Neural progenitor cell (in vitro differentiated cells): ENCODE results near the gene PPFIA4.

Source experiments
- EZH2 ChIP-seq: fragments of 200-600 bp; sonication (generic); IDR thresholded peaks from 2 replicates; pipeline ENCODE4 v1.6.1; 2017; ENCODE audit warnings: antibody characterized with exemption, mild to moderate bottlenecking, moderate library complexity
- EZH2phosphoT487 ChIP-seq: fragments of 200-600 bp; sonication (generic); IDR thresholded peaks from 2 replicates; pipeline ENCODE4 v1.6.1; 2017; ENCODE audit warnings: antibody characterized with exemption
- TF ChIP-seq, protein P1 (sequence below): fragments of 200-600 bp; sonication (generic); IDR thresholded peaks from 2 replicates; pipeline ENCODE4 v1.5.1; 2017; ENCODE audit warnings: antibody characterized with exemption, mild to moderate bottlenecking

DNA sequence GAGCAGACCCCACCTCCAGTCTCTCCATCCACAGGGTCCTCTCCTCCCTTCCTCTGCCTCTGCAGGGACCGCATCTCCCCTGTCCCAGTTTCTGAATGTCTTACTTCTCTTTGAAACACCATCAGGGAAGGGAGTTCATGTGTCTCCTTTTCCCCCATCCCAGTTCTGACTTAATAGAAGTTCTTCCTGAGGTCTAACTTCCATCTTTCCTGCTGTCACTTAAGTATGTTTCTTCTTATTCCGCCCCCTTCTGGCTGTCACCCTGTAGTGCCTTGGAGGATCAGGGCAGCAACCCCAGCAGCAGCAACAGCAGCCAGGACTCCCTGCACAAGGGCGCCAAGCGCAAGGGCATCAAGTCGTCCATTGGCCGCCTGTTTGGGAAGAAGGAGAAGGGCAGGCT, 30.2 kb downstream of the PPFIA4 start:
- TF ChIP-seq, protein P1, sequence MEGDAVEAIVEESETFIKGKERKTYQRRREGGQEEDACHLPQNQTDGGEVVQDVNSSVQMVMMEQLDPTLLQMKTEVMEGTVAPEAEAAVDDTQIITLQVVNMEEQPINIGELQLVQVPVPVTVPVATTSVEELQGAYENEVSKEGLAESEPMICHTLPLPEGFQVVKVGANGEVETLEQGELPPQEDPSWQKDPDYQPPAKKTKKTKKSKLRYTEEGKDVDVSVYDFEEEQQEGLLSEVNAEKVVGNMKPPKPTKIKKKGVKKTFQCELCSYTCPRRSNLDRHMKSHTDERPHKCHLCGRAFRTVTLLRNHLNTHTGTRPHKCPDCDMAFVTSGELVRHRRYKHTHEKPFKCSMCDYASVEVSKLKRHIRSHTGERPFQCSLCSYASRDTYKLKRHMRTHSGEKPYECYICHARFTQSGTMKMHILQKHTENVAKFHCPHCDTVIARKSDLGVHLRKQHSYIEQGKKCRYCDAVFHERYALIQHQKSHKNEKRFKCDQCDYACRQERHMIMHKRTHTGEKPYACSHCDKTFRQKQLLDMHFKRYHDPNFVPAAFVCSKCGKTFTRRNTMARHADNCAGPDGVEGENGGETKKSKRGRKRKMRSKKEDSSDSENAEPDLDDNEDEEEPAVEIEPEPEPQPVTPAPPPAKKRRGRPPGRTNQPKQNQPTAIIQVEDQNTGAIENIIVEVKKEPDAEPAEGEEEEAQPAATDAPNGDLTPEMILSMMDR = peak; percentile 31
- TF ChIP-seq EZH2 (no peak), EZH2phosphoT487 (no peak)
